ENCODE data around the gene GSTK1.
"Not testable (repeated sequence)": the region's sequence is repeated elsewhere in the genome, so short reads cannot be mapped to it uniquely, and the experiment has no call there.

GSTK1 gene

DNA sequence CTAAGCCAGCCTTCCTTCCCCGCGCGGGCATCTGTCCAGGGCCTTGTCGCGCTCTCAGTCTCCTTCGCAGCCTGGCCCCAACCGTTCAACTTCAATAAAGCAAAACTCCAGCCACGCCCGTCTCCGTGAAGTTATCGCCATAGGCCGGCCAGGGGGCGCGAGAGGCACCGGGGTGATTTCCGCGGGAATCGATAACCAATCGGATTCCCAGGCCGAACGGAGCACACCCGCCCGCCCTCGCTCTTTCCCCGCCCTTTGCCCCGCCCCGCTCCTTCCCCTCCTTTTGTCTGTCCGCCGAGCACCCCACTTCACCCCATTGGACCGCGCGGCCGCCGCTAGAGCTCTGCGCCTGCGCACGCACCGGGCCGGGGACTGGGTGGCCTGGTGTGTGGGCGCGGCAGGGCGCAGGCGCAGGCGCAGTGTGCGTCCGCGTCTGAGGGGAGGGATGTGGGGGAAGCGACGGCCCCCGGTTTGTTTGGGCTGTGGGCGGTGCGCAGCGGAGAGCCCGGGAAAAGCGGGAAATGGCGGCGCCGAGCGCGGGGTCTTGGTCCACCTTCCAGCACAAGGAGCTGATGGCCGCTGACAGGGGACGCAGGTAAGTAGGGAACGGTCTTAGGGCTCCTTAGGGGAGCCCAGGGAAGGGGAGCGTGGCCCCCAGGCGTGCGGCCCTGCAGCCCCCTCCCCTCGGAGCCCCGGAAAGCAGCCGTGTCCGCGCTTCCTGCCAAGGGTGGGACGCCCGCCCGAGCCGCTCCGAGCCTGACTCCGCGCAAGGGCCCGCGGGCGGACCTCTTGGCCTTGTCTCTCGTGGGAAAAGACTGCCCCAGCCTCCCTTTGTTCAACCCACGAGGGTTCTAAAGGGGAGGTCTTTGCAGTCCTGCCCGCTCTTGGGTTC, 24.9 kb downstream of the GSTK1 start, which contains the start of gene CASP2:
TSS of gene CASP2 (plus strand) at position 417 of the 892 bp plus-strand sequence. CDS start at position 522, 105 bp downstream.
- peak; percentile 88 for DNase-seq (ENCODE audit: low read depth)
- TF ChIP-seq, protein P1, sequence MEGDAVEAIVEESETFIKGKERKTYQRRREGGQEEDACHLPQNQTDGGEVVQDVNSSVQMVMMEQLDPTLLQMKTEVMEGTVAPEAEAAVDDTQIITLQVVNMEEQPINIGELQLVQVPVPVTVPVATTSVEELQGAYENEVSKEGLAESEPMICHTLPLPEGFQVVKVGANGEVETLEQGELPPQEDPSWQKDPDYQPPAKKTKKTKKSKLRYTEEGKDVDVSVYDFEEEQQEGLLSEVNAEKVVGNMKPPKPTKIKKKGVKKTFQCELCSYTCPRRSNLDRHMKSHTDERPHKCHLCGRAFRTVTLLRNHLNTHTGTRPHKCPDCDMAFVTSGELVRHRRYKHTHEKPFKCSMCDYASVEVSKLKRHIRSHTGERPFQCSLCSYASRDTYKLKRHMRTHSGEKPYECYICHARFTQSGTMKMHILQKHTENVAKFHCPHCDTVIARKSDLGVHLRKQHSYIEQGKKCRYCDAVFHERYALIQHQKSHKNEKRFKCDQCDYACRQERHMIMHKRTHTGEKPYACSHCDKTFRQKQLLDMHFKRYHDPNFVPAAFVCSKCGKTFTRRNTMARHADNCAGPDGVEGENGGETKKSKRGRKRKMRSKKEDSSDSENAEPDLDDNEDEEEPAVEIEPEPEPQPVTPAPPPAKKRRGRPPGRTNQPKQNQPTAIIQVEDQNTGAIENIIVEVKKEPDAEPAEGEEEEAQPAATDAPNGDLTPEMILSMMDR (IDR thresholded peaks at IDR 0.05; ENCODE audit: low read depth, low read length, missing control alignments), result peak; percentile 27
- in situ Hi-C loops (cut with HindIII; ENCODE audit: low sequenced_read_pairs), result no loop called here
- peak within 1 kb of the TSS; percentile 92 for H3K4me3 ChIP-seq (ENCODE audit: low read depth, low read length)

DNA sequence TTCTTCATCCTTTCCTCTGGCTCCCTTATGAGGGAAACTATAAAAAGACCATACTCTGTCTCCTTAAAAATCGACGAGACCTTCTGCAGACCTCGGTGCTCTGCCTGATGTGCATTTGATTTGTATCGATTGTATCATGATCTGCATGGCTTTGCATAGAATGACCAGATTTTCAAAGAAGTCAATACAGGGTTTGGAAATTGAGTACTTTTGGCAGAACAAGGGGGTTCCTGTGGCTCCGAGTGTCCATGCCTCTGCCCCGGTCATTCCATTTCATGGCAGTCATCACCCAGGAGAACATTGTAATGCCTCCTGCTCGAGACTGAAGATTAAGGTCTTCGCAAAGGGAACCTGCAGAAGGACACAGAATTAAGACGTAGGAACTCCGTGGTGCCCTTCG, 25.6 kb downstream of the GSTK1 start:
- no peak for DNase-seq (ENCODE audit: low read depth)
- H3K4me3 ChIP-seq (ENCODE audit: low read depth, low read length), result peak overlapping the region; percentile 92
- TF ChIP-seq, protein P1 (IDR thresholded peaks at IDR 0.05; ENCODE audit: low read depth, low read length, missing control alignments), result no peak
- in situ Hi-C loops (cut with HindIII; ENCODE audit: low sequenced_read_pairs), result no loop called here

DNA sequence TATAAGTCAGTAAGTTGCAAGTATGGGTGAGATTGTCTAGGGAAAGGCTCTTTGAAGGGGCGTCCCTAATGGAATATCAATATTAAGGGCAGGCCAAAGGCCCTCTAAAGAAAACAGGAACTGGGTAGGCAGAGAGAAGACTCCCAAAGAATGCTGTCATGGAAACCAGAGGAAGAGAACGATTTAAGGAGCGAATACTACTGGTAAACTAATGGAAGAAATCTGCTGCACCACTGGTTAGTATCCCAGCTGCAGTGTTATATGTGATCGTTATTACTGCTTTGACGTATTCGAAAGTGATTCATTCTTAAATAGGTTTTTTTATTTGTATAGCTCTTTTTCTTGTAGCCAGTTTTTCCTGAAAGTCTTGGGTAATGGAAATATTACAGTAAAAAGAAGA, 26.2 kb downstream of the GSTK1 start:
- no peak for DNase-seq (ENCODE audit: low read depth)
- TF ChIP-seq, protein P1 (IDR thresholded peaks at IDR 0.05; ENCODE audit: low read depth, low read length, missing control alignments), result no peak
- in situ Hi-C loops (cut with HindIII; ENCODE audit: low sequenced_read_pairs), result no loop called here
- peak overlapping the region; percentile 92 for H3K4me3 ChIP-seq (ENCODE audit: low read depth, low read length)

DNA sequence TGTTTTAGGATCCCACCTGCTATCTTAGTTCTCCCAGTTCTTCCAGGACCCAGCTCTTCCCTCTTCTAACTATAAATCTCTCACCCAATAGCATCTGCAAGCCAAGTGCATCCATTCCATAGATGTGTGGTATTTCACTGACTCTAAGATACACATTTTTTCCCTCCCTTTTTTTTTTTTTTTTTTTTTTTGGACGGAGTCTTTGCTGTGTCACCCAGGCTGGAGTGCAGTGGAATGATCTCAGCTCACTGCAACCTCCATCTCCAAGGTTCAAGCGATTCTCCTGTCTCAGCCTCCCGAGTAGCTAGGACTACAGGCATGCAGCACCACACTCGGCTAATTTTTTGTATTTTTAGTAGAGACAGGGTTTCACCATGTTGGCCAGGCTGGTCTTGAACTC, 26.6 kb downstream of the GSTK1 start:
- in situ Hi-C loops (cut with HindIII; ENCODE audit: low sequenced_read_pairs); DNase-seq (ENCODE audit: low read depth): not testable (repeated sequence)
- peak overlapping the region; percentile 92 for H3K4me3 ChIP-seq (ENCODE audit: low read depth, low read length)

DNA sequence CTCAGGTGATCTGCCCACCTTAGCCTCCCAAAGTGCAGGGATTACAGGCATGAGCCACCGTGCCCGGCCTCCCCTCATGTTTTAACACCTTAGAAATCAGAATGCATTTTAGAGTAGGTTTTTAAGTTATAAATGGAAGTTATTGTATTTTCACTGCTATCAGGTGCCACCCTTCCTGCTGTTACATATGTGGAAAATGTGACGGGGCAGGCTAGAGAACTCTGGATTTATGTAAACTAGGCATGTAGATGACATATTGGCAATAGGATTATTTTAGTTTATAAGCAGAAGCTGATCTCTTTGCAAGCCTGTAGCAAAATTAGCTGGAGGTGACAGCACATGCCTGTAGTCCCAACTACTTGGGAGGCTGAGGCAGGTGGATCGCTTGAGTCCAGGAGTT, 27.1 kb downstream of the GSTK1 start:
- H3K4me3 ChIP-seq (ENCODE audit: low read depth, low read length), result no peak overlapping the region
- in situ Hi-C loops (cut with HindIII; ENCODE audit: low sequenced_read_pairs), result no loop called here
- TF ChIP-seq, protein P1 (IDR thresholded peaks at IDR 0.05; ENCODE audit: low read depth, low read length, missing control alignments), result no peak
- DNase-seq (ENCODE audit: low read depth), result no peak

DNA sequence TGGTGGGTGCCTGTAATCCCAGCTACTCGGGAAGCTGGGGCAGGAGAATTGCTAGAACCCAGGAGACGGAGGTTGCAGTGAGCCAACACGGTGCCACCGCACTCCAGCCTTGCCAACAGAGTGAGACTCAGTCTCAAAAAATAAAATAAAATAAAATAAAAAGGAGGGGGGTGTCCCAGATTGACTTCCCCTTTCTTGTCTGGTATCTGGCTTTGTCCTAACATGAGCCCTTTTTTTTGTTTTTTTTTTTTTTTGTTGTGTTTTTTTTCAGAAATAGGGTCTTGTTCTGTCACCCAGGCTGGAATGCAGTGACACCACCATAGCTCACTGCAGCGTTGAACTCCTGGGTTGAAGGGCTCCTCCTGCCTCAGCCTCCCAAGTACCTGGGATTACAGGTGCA, 29.6 kb downstream of the GSTK1 start:
- H3K4me3 ChIP-seq (ENCODE audit: low read depth, low read length), result no peak overlapping the region
- in situ Hi-C loops (cut with HindIII; ENCODE audit: low sequenced_read_pairs), result no loop called here
- TF ChIP-seq, protein P1 (IDR thresholded peaks at IDR 0.05; ENCODE audit: low read depth, low read length, missing control alignments), result no peak
- no peak for DNase-seq (ENCODE audit: low read depth)

DNA sequence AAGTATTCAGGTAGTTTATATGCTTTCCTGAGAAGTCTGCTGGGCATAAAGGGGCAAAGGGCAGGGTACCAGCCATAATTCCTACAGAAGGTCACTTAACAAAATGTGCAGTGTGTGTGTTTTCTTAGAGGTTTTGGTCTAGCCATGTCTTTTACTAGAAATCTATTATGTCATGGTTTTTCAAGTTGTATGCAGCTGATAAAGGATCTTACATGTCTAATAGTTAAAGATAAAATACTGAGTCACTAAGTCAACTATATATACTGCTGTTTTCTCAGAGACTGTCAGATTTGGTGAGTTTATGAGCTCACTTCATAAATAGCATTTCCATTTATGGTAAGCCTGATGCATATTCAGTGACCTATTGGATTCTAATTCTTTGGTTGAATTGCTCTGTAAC, 32.6 kb downstream of the GSTK1 start:
- in situ Hi-C loops (cut with HindIII; ENCODE audit: low sequenced_read_pairs), result no loop called here
- DNase-seq (ENCODE audit: low read depth), result no peak
- no peak overlapping the region for H3K4me3 ChIP-seq (ENCODE audit: low read depth, low read length)
- TF ChIP-seq, protein P1 (IDR thresholded peaks at IDR 0.05; ENCODE audit: low read depth, low read length, missing control alignments), result no peak

All from astrocyte of the cerebellum (primary cell).